Activated CD4-positive, alpha-beta T cell treated with anti-CD3 and anti-CD28 coated beads for 36 hours (primary cell): ENCODE data around the gene C19orf73. TPM values are rescaled to one million over a fixed set of nuclear protein-coding genes. Genes with fewer than 3 reads are reported as not detected.
"Not testable (repeated sequence)": the region's sequence is repeated elsewhere in the genome, so short reads cannot be mapped to it uniquely, and the experiment has no call there.

Source experiments
- ATAC-seq: fragments of 200-7000 bp; cut with Tn5 transposase; one replicate; pipeline ENCODE4 v1.10.0; 2021; ENCODE audit warnings: mild to moderate bottlenecking, moderate library complexity
- CTCF ChIA-PET: fragments of 350-600 bp; sonication (Branson Sonifier 250); formaldehyde crosslinking; loops from one replicate; lab custom pipeline; 2021; ENCODE audit warnings: antibody characterized with exemption; lab: Charles Lee
- POLR2A ChIA-PET: fragments of 350-600 bp; sonication (Branson Sonifier 250); formaldehyde crosslinking; loops from one replicate; lab custom pipeline; 2021; ENCODE audit warnings: antibody characterized with exemption, inconsistent platforms; lab: Charles Lee
- DNase-seq: peaks from one replicate; pipeline ENCODE4 v3.0.0-alpha.2; 2020
- H3K27ac Mint-ChIP-seq: one replicate; pipeline ENCODE4 v1.8.0; 2021; ENCODE audit warnings: mixed read lengths
- H3K27me3 Mint-ChIP-seq: one replicate; pipeline ENCODE4 v1.8.0; 2021; ENCODE audit warnings: mixed read lengths
- H3K36me3 Mint-ChIP-seq: one replicate; pipeline ENCODE4 v1.8.0; 2021; ENCODE audit warnings: low read depth, mixed read lengths
- H3K4me1 Mint-ChIP-seq: one replicate; pipeline ENCODE4 v1.8.0; 2021; ENCODE audit warnings: mixed read lengths
- H3K4me3 Mint-ChIP-seq: one replicate; pipeline ENCODE4 v1.8.0; 2021; ENCODE audit warnings: mild to moderate bottlenecking, moderate library complexity, mixed read lengths
- H3K9me3 Mint-ChIP-seq: one replicate; pipeline ENCODE4 v1.8.0; 2021; ENCODE audit warnings: low read depth, mixed read lengths
- intact Hi-C, 2 experiments: fragments of 100-400 bp; cut with DNase I in 1 of 2; cut with micrococcal nuclease in 1 of 2; formaldehyde crosslinking; loops; one replicate each; pipeline versions ENCODE4 v1.14.2 to v1.15.1; 2022 to 2024; cut with DNase I, micrococcal nuclease
- total RNA-seq, 2 experiments: library from RNA; stranded (reverse); gene quantifications; one replicate each; pipeline ENCODE4 v1.2.3, GENCODE V29; 2021

The C19orf73 gene
- total RNA-seq, 2 experiments from 2014 or later: 1.7 to 2.0 TPM

GRCh38 chr19:49123285-49123684, 4.3 kb upstream of the C19orf73 start:
- H3K9me3 Mint-ChIP-seq, H3K27ac Mint-ChIP-seq, DNase-seq, H3K27me3 Mint-ChIP-seq, POLR2A ChIA-PET, ATAC-seq, H3K36me3 Mint-ChIP-seq, H3K4me3 Mint-ChIP-seq: not testable (repeated sequence)
- intact Hi-C loops: loop anchor here in 1 of 2 experiments (10.0 kb wide), 1 partner anchor 798 kb away; the partner anchor contains the start of gene EMP3
- CTCF ChIA-PET: interaction anchor here (0.6 to 0.9 kb wide), 2 partner anchors 25 to 130 kb away, joined by 3 to 4 read pairs; partner anchors contain the start of genes GYS1 and RUVBL2
- peaks cover 12% of the 10 kb centered on the region for H3K4me1 Mint-ChIP-seq

GRCh38 chr19:49121841-49122240, 2.9 kb upstream of the C19orf73 start:
- H3K9me3 Mint-ChIP-seq, H3K27ac Mint-ChIP-seq, H3K27me3 Mint-ChIP-seq, H3K4me3 Mint-ChIP-seq, ATAC-seq, DNase-seq, POLR2A ChIA-PET, H3K36me3 Mint-ChIP-seq: not testable (repeated sequence)
- intact Hi-C loops: loop anchor here in 1 of 2 experiments (10.0 kb wide), 1 partner anchor 797 kb away; the partner anchor contains the start of gene EMP3
- peaks cover 22% of the 10 kb centered on the region for H3K4me1 Mint-ChIP-seq
- CTCF ChIA-PET: interaction anchor here (1.4 kb wide), 1 partner anchor 24 kb away, joined by 5 read pairs; no protein-coding TSS in a partner anchor

GRCh38 chr19:49120868-49121267, 1.9 kb upstream of the C19orf73 start:
- peaks cover 2% of the 10 kb centered on the region for H3K36me3 Mint-ChIP-seq
- ChIA-PET POLR2A (no interaction called here), CTCF (interaction anchor here (0.6 to 1.8 kb wide), 5 partner anchors 8 to 443 kb away, joined by 3 to 8 read pairs (median 3); no protein-coding TSS in a partner anchor)
- ATAC-seq: no peak
- H3K9me3 Mint-ChIP-seq: no peaks in the 10 kb centered on the region
- H3K4me1 Mint-ChIP-seq: peaks cover 22% of the 10 kb centered on the region
- DNase-seq: no peak
- peaks cover 8% of the 10 kb centered on the region for H3K27me3 Mint-ChIP-seq
- peak overlapping the region; percentile 34 for H3K27ac Mint-ChIP-seq
- peak overlapping the region; percentile 80 for H3K4me3 Mint-ChIP-seq
- intact Hi-C loops: loop anchor here in 1 of 2 experiments (10.0 kb wide), 1 partner anchor 796 kb away; the partner anchor contains the start of gene EMP3

GRCh38 chr19:49120325-49120683, 1.4 kb upstream of the C19orf73 start:
- Mint-ChIP-seq H3K27me3 (peaks cover 8% of the 10 kb centered on the region), H3K27ac (no peak overlapping the region), H3K36me3 (peaks cover 2% of the 10 kb centered on the region), H3K9me3 (no peaks in the 10 kb centered on the region), H3K4me3 (peak overlapping the region; percentile 80), H3K4me1 (peaks cover 22% of the 10 kb centered on the region)
- DNase-seq (no peak), ATAC-seq (no peak)
- CTCF ChIA-PET: interaction anchor here (1.0 to 1.8 kb wide), 4 partner anchors 9 to 87 kb away, joined by 3 to 8 read pairs (median 4); no protein-coding TSS in a partner anchor
- intact Hi-C loops: loop anchor here in 1 of 2 experiments (10.0 kb wide), 1 partner anchor 796 kb away; the partner anchor contains the start of gene EMP3
- POLR2A ChIA-PET: interaction anchor here (1.2 kb wide), 1 partner anchor 8 kb away, joined by 3 read pairs; no protein-coding TSS in a partner anchor

- H3K4me3 Mint-ChIP-seq: peak within 1 kb of the TSS; percentile 80
- H3K9me3 Mint-ChIP-seq: no peaks in the 10 kb centered on the region
- DNase-seq (peak; percentile 48), ATAC-seq (no peak)
- peak within 1 kb of the TSS; percentile 84 for H3K27ac Mint-ChIP-seq
- peaks cover 2% of the 10 kb centered on the region for H3K36me3 Mint-ChIP-seq
- peaks cover 26% of the 10 kb centered on the region for H3K4me1 Mint-ChIP-seq
- ChIA-PET POLR2A (interaction anchor here (1.2 kb wide), 1 partner anchor 8 kb away, joined by 3 read pairs; no protein-coding TSS in a partner anchor), CTCF (interaction anchor here (1.0 to 1.8 kb wide), 3 partner anchors 9 to 28 kb away, joined by 3 to 8 read pairs (median 6); no protein-coding TSS in a partner anchor)
- intact Hi-C loops: loop anchor here (1.0 to 10.0 kb wide), 13 partner anchors 9 to 795 kb away; partner anchors contain the start of genes SNRNP70 (in 2 of the 2), EMP3 (in 1 of the 2), GYS1 (in 1 of the 2) and PPP1R15A (in 1 of the 2)
- peaks cover 8% of the 10 kb centered on the region for H3K27me3 Mint-ChIP-seq
Observed at GRCh38 chr19:49119411-49120324, 725 bp upstream of the C19orf73 start, which contains the start of gene PPFIA3. PPFIA3 (plus strand) TSS chr19:49119544; CDS start chr19:49127874, 8,330 bp downstream.

GRCh38 chr19:49117677-49118564, 1.0 kb downstream of the C19orf73 start:
- POLR2A ChIA-PET: interaction anchor here (0.5 to 1.3 kb wide), 3 partner anchors 10 to 441 kb away, joined by 3 to 4 read pairs (median 4); no protein-coding TSS in a partner anchor
- Mint-ChIP-seq H3K4me1 (peaks cover 35% of the 10 kb centered on the region), H3K9me3 (no peaks in the 10 kb centered on the region), H3K4me3 (peak overlapping the region; percentile 80), H3K27me3 (peaks cover 8% of the 10 kb centered on the region), H3K36me3 (peaks cover 2% of the 10 kb centered on the region), H3K27ac (peak overlapping the region; percentile 84)
- DNase-seq (no peak), ATAC-seq (no peak)
- CTCF ChIA-PET: interaction anchor here (0.5 to 0.6 kb wide), 3 partner anchors 14 to 780 kb away, joined by 3 to 4 read pairs (median 3); no protein-coding TSS in a partner anchor
- intact Hi-C loops: loop anchor here (2.0 kb wide), 6 partner anchors 33 to 523 kb away; partner anchors contain the start of genes GYS1 (in 1 of the 2), RRAS (in 1 of the 2), RUVBL2 (in 1 of the 2) and SNRNP70 (in 1 of the 2)

- DNase-seq (no peak), ATAC-seq (no peak)
- POLR2A ChIA-PET: no interaction called here
- peaks cover 8% of the 10 kb centered on the region for H3K27me3 Mint-ChIP-seq
- no peak overlapping the region for H3K27ac Mint-ChIP-seq
- CTCF ChIA-PET: interaction anchor here (0.6 kb wide), 1 partner anchor 540 kb away, joined by 3 read pairs; no protein-coding TSS in a partner anchor
- no peaks in the 10 kb centered on the region for H3K9me3 Mint-ChIP-seq
- H3K4me1 Mint-ChIP-seq: peaks cover 35% of the 10 kb centered on the region
- intact Hi-C loops: no loop called here
- no peak overlapping the region for H3K4me3 Mint-ChIP-seq
- H3K36me3 Mint-ChIP-seq: peaks cover 2% of the 10 kb centered on the region
Observed at GRCh38 chr19:49116544-49116943, 2.4 kb downstream of the C19orf73 start.

- intact Hi-C loops: loop anchor here in 1 of 2 experiments (1.0 to 2.0 kb wide), 4 partner anchors 14 to 58 kb away; partner anchors contain the start of genes CGB7 and SNRNP70
- Mint-ChIP-seq H3K36me3 (peaks cover 2% of the 10 kb centered on the region), H3K4me3 (peak overlapping the region; percentile 72)
Observed at GRCh38 chr19:49114630-49115363, 4.1 kb downstream of the C19orf73 start.

More at GRCh38 chr19:49114630-49115363, 4.1 kb downstream of the C19orf73 start:
- H3K27me3 Mint-ChIP-seq: no peaks in the 10 kb centered on the region
- ATAC-seq (no peak), DNase-seq (peak; percentile 77)
- H3K9me3 Mint-ChIP-seq: no peaks in the 10 kb centered on the region
- no peak overlapping the region for H3K27ac Mint-ChIP-seq
- peaks cover 29% of the 10 kb centered on the region for H3K4me1 Mint-ChIP-seq
- ChIA-PET POLR2A (interaction anchor here (0.7 to 1.1 kb wide), 3 partner anchors 10 to 22 kb away, joined by 3 read pairs; no protein-coding TSS in a partner anchor), CTCF (interaction anchor here (0.6 to 2.4 kb wide), 14 partner anchors 9 to 121 kb away, joined by 3 to 28 read pairs (median 3); partner anchors contain the start of gene RUVBL2)
